ENCODE data around the gene SNW1. TPM values are rescaled to one million over a fixed set of nuclear protein-coding genes. Genes with fewer than 3 reads are reported as not detected.

The SNW1 gene
- total RNA-seq (2021) (81.4 to 92.1 TPM (median 83.8 TPM) in 3 replicates), Bru-seq, nascent RNA (percentile 84 among the genes with signal in this experiment)
- long read RNA-seq, experiment 1, transcript SNW1-201 (14 exons, 2,163 nt) = major isoform, 325 of 372 reads
- long read RNA-seq, experiment 1, transcript SNW1-205 (13 exons, 1,855 nt) = minor isoform, 6 of 372 reads
- long read RNA-seq, experiment 1, partial matches to known transcripts = 25 of 372 reads
- long read RNA-seq, experiment 1, other reads (novel, unspliced or antisense) = 16 of 372 reads
- long read RNA-seq, experiment 2, transcript SNW1-201 (14 exons, 2,163 nt) = major isoform, 15 of 100 reads
- long read RNA-seq, experiment 2, partial matches to known transcripts = 66 of 100 reads
- long read RNA-seq, experiment 2, other reads (novel, unspliced or antisense) = 19 of 100 reads
- long read RNA-seq, experiment 3, transcript SNW1-205 (13 exons, 1,855 nt) = minor isoform, 5 of 259 reads
- long read RNA-seq, experiment 3, transcript SNW1-201 (14 exons, 2,163 nt) = major isoform, 208 of 259 reads
- long read RNA-seq, experiment 3, partial matches to known transcripts = 37 of 259 reads
- long read RNA-seq, experiment 3, other reads (novel, unspliced or antisense) = 9 of 259 reads

DNA sequence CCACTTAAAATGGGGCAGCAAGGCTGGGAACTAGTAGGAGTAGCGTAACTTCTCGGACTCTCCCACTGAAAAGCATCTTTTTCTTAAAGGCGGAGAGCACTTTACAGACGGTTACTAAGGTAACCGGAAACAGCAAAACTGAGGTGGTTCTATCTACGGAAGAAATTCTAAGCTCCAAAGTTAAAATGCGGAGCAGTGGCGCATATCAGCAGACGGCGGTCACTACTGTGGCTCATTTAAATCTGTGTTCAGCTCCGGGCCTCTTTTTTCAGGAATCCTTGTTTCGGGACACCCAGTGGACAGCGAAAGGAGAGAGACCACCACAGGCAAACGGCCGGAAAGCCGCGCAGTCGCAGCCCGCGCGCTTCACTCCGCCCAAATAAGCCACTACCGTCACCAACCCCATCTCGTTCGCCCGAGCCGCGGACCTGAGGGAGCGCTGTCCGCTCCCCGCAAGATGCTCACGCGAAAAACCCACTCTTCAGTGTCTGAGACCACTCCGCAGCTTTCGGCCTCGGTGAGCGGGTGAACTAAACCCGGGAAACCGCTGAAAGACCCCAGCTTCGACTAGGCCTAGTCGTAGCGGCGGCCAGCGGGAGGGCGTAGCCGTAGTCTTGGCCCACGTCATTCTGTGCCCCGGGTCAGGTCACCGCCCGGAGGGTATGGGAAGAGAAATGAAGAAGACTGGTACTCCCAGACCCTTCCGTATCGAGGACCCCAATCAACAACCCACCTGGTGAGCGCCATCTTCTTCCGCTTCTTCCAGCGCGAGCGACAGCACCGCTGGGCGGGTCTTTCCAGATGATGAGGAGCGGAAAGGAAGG is at the start of gene SNW1:
Gene SNW1, minus strand, starts transcription at position 776 of the 824 bp plus-strand sequence. Its CDS starts 29 bp downstream, at position 747.
- ChIA-PET POLR2A (interaction anchor here (0.5 to 0.8 kb wide), 4 partner anchors 33 to 80 kb away, joined by 3 to 4 read pairs (median 4); partner anchors contain the start of gene ADCK1), CTCF (interaction anchor here (0.6 to 2.1 kb wide), 4 partner anchors 40 to 105 kb away, joined by 3 to 13 read pairs (median 6); partner anchors contain the start of gene ADCK1)
- Mint-ChIP-seq H3K4me3 (peak within 1 kb of the TSS; percentile 99), H3K27me3 (ENCODE audit: low read depth) (no peaks in the 10 kb centered on the region), H3K36me3 (peaks cover 17% of the 10 kb centered on the region), H3K4me1 (peaks cover 31% of the 10 kb centered on the region), H3K27ac (peak within 1 kb of the TSS; percentile 99), H3K9me3 (no peaks in the 10 kb centered on the region)
- DNase-seq (ENCODE audit: low spot score) (peak; percentile 91), ATAC-seq (peak; percentile 81)
- TF ChIP-seq IRF2 (CRISPR knock-in tag; IDR thresholded peaks at IDR 0.05; ENCODE audit: borderline replicate concordance, low read depth) (no peak), USF2 (CRISPR knock-in tag; IDR thresholded peaks at IDR 0.05) (no peak), TCF7 (CRISPR knock-in tag; IDR thresholded peaks at IDR 0.05; ENCODE audit: low read depth) (no peak), MLX (CRISPR knock-in tag; IDR thresholded peaks at IDR 0.05) (no peak), ZNF671 (CRISPR knock-in tag; IDR thresholded peaks at IDR 0.05) (no peak), EMX1 (CRISPR knock-in tag; IDR thresholded peaks at IDR 0.05) (no peak), ZNF263 (CRISPR knock-in tag; IDR thresholded peaks at IDR 0.05; ENCODE audit: low read depth) (no peak), ZNF532 (CRISPR knock-in tag; IDR thresholded peaks at IDR 0.05; ENCODE audit: borderline replicate concordance) (no peak), ATF1 (CRISPR knock-in tag; IDR thresholded peaks at IDR 0.05) (no peak), FOXP4 (CRISPR knock-in tag; IDR thresholded peaks at IDR 0.05) (no peak), ZNF423 (CRISPR knock-in tag; IDR thresholded peaks at IDR 0.05) (no peak), SMAD3 (CRISPR knock-in tag; IDR thresholded peaks at IDR 0.05; ENCODE audit: borderline replicate concordance) (no peak), TEAD1 (CRISPR knock-in tag; IDR thresholded peaks at IDR 0.05) (0 out of 2 replicates have a peak, but pooled peaks have one; percentile 40), HMGXB4 (CRISPR knock-in tag; IDR thresholded peaks at IDR 0.05) (peak; percentile 71; the same call in 1 of the 2 replicates), ZNF396 (CRISPR knock-in tag; IDR thresholded peaks at IDR 0.05; ENCODE audit: borderline replicate concordance) (no peak)
- TF ChIP-seq, protein P1, sequence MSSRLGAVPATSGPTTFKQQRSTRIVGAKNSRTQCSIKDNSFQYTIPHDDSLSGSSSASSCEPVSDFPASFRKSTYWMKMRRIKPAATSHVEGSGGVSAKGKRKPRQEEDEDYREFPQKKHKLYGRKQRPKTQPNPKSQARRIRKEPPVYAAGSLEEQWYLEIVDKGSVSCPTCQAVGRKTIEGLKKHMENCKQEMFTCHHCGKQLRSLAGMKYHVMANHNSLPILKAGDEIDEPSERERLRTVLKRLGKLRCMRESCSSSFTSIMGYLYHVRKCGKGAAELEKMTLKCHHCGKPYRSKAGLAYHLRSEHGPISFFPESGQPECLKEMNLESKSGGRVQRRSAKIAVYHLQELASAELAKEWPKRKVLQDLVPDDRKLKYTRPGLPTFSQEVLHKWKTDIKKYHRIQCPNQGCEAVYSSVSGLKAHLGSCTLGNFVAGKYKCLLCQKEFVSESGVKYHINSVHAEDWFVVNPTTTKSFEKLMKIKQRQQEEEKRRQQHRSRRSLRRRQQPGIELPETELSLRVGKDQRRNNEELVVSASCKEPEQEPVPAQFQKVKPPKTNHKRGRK (CRISPR knock-in tag; IDR thresholded peaks at IDR 0.05; ENCODE audit: borderline replicate concordance) = no peak
- TF ChIP-seq, protein P2, sequence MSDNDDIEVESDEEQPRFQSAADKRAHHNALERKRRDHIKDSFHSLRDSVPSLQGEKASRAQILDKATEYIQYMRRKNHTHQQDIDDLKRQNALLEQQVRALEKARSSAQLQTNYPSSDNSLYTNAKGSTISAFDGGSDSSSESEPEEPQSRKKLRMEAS (CRISPR knock-in tag; IDR thresholded peaks at IDR 0.05) = peak; percentile 60
- TF ChIP-seq, protein P3, sequence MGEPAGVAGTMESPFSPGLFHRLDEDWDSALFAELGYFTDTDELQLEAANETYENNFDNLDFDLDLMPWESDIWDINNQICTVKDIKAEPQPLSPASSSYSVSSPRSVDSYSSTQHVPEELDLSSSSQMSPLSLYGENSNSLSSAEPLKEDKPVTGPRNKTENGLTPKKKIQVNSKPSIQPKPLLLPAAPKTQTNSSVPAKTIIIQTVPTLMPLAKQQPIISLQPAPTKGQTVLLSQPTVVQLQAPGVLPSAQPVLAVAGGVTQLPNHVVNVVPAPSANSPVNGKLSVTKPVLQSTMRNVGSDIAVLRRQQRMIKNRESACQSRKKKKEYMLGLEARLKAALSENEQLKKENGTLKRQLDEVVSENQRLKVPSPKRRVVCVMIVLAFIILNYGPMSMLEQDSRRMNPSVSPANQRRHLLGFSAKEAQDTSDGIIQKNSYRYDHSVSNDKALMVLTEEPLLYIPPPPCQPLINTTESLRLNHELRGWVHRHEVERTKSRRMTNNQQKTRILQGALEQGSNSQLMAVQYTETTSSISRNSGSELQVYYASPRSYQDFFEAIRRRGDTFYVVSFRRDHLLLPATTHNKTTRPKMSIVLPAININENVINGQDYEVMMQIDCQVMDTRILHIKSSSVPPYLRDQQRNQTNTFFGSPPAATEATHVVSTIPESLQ (CRISPR knock-in tag; IDR thresholded peaks at IDR 0.05) = no peak
